Pulmonary artery endothelial cell (primary cell): ENCODE measurements around the gene SPATA46. TPM values are rescaled to one million over a fixed set of nuclear protein-coding genes. Genes with fewer than 3 reads are reported as not detected.
"Not testable (repeated sequence)": the region's sequence is repeated elsewhere in the genome, so short reads cannot be mapped to it uniquely, and the experiment has no call there.

Experiments
- DNase-seq: peaks from one replicate; pipeline ENCODE4 v3.0.0-alpha.2; 2011; ENCODE audit warnings: low read depth, low spot score
- total RNA-seq: library from RNA; depleted of rRNA; stranded (reverse); fragments of >200 nt; gene quantifications from 2 replicates; pipeline ENCODE4 v1.2.3, GENCODE V29; 2014

SPATA46 gene, protein sequence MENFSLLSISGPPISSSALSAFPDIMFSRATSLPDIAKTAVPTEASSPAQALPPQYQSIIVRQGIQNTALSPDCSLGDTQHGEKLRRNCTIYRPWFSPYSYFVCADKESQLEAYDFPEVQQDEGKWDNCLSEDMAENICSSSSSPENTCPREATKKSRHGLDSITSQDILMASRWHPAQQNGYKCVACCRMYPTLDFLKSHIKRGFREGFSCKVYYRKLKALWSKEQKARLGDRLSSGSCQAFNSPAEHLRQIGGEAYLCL
- not detected in 2 replicates for total RNA-seq

DNA sequence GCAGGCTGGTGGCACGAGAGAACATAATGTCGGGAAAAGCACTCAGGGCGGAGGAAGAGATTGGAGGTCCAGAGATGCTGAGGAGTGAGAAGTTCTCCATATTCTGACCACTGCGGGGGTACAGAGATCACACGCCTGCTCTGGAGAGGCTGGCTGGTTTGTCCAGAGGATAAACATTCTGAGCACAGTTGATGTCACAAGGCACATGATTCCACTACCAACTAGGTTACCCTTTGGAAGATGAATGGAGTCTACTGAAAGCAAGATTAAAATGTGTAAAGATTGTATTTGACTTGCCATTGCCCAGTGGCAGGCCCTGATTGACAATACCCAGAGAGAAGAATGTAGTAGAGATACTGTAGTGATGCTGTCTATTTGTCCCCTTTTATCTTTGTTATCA, at the start of gene SPATA46:
SPATA46 (minus strand) TSS at position 164 of the 400 bp plus-strand sequence; CDS start at position 100, 64 bp downstream.
- no peak for DNase-seq

DNA sequence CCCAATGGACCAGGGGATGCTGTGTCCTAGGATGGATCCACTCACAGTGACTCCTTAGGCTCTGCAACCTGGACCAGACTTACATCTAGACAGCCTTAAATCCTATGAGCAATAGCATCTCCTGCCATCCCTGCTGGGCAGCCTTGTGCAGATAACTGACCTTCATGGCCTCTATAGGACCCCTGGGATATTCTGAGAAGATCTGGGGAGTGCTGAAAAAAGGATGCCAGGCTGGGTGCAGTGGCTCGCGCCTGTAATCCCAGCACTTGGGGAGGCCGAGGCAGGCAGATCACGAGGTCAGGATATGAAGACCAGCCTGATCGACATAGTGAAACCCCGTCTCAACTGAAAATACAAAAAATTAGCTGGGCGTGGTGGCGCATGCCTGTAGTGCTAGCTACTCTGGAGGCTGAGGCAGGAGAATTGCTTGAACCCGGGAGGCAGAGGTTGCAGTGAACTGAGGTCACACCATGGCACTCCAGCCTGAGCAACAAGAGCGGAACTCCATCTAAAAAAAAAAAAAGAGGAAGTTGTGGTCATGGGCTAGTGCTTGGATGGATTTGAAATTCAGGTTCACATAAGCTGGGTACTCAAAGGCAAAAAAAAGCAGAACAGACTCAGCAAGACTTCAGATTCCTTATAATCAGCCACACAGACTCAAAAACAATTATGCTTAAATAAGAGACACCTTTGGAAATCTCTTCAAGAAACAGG, 46.2 kb upstream of the SPATA46 start:
- DNase-seq = no peak

DNA sequence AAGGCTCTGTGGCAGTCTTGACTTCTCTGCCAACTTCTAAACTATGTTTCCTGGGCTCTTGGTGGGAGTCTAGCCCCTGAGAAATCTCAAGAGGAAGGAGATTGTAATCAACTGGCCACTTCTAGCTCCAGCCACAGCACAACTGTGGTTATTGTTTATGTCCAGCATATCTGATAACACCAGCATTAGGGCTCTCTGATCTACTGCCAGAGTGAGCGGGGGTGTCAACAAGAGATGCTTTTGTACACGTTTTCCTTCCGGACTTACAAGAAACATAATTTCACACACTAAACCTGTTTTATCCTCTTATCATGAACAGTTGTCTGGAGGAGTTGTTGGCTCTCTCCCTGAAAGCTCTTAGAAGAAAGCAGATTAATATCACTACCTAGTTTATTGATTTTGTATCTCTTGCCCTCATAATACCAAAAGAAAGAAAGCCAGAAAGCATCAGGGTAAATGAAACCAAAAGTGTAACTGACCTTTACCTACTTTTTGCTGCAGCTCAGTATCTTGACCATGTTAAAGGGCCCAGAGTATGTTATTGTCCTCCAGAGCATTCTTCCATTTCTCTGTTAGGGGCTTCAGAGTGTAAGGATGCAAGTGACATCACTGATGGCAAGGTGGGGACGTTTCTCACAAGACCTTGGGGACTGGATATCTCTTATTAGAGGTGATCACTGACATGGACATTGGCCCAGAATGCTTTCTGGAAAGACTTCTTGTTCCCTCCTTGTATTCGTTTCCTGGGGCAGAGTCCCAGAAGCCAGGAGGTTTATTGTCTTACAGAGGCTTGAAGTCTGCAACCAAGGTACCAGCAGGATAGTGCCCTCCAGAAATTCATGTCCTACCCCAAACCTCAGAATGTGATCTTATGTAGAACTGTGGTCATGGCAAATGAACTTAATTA, 44.9 kb upstream of the SPATA46 start:
- no peak for DNase-seq

DNA sequence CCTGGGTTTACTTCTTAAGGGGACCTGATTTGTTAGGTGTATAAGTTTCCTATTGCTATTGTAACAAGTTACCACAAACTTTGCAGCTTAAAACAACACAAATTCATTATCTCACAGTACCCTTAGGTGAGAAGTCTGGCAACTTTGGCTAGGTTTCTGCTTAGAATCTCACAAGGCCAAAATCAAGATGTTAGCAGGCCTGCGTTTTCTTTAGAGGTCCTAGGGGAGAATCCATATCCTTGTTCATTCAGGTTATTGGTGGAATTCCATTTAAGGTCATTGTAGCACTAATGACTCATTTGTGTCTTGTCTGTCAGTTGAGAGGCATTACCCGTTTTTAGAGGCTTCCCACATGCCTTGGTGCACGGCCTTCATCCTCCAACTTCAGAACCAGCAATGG, 43.5 kb upstream of the SPATA46 start:
- no peak for DNase-seq

DNA sequence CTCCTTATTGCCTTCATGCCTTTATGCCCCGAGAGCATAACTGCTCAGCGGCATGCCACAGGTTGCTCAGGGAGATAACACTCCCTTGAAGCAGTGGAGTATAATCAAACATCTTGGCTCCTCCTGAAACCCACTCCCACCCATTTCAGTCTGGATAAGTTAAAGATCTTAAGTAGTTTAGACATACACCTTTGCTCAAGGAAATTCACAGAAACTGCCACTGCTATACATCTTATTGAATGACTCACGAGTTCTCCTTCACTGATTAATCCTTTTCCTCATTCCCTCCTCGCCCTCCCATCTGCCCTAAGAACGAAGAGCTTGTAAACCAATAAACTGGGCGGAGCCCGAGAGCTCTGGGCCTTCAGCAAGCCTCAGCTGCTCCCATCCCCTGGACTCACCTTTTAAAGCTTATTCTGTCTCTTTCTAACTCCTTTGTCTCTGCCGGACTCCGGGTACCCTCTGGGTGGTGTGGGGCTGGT, 42.8 kb upstream of the SPATA46 start:
- DNase-seq = not testable (repeated sequence)

DNA sequence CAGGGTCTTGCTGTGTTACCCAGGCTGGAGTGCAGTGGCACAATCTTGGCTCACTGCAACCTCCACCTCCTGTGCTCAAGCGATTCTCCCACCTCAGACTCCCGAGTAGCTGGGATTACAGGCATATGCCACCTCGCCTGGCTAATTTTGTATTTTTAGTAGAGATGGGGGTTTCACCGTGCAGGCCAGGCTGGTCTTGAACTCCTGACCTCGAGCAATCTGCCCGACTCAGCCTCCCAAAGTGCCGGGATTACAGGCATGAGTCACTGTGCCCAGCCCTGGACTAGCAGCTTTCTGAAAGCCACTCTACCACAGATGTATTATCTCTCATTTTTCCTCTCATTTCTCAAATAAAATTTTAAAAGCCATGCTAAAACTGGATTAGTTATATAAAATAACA, 41.9 kb upstream of the SPATA46 start:
- DNase-seq = not testable (repeated sequence)

DNA sequence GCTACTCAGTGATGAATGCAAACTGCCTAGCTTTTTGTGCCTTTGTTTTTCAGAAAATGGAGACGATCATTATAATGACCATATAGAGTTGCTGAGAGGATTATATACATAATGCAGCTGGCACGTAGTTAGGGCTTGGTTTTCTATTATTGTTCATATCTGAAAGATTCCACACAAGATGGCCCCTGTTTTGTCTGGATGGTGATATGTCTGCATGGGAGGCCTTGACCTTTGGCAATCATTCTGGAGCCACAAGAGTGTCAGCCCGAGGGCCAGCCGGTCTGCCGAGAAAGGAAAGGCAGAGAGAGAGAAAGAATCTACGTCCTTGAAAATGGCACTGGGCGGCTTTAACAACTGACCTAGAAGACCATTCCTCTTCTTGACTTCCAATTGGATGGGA, 41.0 kb upstream of the SPATA46 start:
- no peak for DNase-seq

DNA sequence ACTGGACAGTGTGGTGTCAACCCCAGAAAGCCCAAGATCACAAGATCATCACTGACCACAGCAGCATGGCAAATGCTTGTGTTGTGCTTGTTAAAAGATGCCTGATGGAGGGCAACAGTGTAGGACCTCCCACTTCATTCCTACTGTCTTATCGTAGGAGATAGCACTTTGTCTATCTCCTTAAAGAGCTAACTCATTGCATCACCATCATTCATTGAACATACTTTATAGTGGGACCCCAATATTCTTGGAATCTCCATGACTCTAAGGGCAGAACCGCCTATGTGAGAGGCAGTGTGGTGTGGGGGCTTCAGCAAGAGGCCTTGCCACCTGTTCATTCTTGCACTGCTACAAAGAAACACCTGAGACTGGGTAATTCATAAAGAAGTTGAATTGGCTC, 40.3 kb upstream of the SPATA46 start:
- DNase-seq = no peak

DNA sequence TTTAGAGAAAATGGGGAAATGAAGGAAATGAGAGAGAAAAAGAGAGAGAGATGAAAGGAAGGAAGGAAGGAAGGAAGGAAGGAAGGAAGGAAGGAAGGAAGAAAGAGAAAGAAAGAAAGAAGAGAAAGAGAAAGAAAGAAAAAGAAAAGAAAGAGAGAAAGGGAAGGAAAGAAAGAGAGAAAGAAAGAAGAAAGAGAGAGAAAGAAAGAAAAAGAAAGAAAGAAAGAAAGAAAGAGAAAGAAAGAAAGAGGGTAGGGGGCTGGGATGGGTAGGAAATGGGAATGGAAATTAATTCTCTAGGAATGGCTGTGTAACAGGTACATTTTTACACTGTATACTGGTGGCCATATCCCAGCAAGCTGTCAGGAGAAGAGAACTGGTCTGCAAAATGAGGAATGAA, 39.6 kb upstream of the SPATA46 start:
- DNase-seq = no peak

DNA sequence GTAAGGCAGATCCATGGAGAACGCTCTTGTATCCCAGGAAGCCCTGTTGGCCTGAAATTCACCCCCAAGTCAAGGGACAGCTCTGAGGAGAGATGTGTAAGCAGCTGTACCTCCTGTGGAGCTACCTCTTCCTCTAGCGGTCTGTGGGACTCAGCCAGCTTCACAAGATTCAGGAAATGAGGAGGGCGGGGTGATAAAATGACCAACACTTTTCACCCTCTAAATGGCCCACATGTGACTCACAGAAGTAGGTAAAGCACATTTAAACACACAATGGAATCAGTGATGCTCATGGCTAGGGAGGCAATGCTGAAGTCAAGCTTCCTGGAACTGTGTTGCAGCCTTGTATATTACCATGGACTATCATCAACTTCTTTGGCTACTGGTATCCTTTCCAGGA, 35.3 kb upstream of the SPATA46 start, which contains the start of gene SH2D1B:
SH2D1B (minus strand) TSS at position 135 of the 400 bp plus-strand sequence; CDS start at position 15, 120 bp downstream.
- no peak for DNase-seq

DNA sequence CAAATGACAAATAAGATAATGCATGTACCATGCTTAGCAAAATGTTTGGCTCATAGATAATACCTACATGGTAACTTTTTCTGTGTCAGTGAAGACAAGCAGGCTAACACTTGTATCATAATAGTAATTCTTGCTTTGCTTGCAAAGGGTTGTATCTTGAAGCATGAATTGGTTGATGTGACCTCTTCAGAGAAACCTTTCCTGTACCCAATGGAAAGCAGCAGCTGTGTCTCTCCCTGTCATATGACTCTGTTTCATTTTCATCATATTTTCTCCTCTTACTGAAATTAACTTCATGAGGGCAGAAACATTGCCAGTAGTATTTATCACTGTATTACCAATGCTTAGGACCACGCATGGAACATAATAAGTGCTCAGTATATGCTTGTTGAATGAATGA, 30.9 kb upstream of the SPATA46 start:
- DNase-seq = no peak

DNA sequence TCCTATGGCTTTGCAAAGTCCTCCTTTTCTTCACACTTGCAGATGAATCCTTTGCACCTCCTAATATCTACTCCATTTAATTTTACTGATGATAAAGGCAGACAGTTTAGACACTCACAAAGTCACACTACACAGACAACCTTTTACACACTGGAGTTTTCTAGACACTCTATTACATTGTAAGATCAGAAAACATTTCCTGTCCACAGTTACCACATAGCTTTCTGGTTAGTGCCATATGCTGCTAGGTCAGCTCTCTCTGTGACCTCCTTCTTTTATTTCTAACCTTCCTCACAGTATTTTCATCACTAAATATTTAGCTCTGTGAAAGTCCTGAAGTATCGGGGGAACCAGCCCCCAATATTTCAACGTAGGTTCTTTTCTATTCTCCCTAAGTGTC, 30.2 kb upstream of the SPATA46 start:
- DNase-seq = no peak

DNA sequence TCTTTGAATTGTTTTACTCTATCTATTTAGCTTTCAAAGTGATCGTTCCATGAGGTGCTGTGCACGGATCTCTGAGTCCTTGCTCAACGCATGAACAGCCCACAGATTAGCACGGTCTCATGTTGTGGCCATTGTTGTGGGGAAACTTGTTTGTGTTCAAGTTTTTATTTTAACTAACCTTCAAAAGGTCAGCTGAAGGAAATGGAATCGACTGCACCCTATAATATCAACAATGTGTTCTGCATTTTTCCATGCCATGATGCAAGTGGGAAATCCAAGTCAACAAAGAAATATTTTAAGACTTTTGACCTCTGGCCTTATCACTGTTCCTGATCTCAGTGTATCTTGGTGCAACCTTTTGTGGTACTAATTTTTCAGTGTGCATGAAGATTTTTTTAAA, 29.1 kb upstream of the SPATA46 start:
- no peak for DNase-seq

DNA sequence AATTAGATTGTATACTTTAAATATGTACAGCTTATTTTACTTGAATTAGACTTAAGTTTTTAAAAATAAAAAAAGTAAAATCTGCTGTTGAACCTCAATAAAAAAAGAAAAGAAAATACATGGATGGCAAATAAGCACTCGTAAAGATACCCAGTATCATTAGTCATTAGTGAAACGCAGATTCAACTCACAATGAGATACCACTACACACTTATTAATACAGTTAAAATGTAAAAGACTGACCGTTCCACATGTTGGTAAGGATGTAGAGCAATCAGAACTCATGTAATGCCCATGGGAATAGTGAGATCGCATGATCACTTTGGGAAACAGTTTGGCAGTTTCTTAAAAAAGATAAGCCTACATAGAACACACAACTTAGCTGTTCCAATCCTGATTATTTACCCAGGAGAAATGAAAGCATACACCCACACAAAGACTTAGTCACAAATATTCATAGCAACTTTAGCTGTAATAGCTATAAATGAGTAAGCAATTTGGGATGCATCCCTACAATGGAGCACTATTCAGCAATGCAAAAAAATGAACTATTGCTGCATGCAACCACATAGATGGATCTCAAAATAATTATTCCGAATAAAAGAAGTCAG, 28.0 kb upstream of the SPATA46 start:
- no peak for DNase-seq

DNA sequence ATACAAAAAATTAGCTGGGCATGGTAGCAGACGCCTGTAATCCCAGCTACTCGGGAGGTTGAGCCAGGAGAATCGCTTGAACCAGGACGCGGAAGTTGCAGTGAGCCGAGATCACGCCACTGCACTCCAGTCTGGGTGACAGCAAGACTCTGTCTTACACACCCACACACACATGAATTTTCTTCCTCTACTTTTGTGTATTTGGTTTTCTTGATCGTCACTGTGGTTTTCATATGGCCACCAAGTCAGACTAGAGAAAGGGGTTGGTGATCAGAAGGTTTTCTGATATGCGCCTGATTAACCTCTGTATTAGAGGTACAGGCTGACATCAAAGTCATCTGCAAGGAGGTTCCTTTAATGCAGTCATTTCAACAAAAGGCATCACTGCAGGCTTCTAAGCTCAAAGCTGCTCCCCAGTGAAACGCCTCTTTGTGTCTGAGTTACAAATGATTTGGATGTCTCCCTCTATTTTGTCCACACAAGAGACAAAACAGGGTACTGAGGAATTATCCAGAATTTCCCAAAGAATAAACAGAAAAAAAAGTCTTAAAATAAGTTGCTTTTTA, 24.2 kb upstream of the SPATA46 start:
- no peak for DNase-seq

DNA sequence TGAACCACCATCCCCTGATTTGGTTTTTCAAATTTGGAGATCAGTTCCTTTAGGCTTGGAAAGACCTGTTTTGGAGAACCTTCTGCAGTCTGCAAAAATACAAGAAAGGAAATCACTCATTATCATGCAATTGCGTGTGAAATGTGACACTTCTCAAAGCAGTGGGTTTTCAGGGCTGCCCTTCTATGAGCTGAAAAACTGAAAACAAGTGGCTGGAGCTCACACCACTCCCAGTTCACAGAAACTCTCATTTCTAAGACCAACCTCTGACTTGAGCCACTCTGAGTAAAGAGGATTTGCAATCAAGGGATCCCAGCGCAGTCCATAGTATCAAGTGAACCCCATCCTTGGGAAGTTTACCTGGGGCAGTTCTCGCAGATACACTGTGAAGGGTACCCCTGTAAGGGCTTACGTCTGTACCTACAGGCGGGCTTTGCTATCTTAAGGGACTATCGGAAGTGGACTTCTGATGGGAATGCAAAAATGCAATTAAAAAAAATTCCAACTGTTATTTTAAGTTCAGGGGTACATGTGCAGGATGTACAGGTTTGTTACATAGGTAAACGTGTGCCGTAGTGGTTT, 22.4 kb upstream of the SPATA46 start:
- no peak for DNase-seq

DNA sequence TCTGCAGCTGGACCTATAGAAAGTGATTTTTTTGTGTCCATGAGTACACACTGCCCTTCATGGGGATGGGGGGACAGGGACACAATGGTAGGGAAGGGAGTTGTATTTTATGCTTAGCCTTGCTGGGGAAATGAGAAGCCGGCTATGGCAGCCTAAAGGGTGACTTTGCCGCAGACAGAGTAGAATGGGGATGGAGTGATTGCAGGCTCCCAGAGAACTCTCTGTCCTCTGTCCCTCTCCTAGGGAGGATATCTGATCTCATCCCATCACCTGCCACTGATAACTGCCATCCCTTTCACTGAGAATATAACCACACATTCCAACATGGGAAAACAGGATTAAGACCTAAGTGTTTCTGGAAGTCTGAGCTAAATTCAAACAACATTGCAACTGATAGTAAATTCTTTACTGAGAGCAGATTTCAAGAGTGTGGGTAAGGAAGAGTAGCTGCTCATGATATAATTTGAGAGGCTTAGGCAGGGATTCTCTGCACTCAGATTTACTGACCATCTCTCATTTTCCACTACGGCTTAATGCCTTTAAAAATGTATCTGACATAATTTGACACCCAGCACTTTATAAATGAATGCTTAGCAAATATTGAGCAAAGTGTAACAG, 21.4 kb upstream of the SPATA46 start:
- DNase-seq = no peak

DNA sequence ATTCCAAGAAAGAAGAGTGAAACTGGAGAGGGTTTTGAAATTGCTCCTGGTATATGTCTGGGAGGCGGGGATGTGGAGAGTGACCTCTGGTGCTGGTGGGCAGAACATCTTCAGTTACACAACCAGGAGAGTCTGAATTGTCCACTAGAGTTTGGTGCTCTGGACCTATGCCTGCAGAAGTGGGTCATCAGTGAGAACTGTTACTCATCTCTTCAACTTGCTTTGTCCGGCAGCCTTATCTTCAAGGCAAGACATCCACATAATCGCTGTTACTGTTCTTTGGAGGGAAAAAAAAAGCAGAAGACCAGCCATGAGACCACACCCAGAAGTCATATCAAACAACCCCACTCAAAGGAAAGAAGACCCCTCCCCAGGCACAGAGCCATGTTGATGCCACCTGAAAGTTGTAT, 20.4 kb upstream of the SPATA46 start:
- DNase-seq = no peak

DNA sequence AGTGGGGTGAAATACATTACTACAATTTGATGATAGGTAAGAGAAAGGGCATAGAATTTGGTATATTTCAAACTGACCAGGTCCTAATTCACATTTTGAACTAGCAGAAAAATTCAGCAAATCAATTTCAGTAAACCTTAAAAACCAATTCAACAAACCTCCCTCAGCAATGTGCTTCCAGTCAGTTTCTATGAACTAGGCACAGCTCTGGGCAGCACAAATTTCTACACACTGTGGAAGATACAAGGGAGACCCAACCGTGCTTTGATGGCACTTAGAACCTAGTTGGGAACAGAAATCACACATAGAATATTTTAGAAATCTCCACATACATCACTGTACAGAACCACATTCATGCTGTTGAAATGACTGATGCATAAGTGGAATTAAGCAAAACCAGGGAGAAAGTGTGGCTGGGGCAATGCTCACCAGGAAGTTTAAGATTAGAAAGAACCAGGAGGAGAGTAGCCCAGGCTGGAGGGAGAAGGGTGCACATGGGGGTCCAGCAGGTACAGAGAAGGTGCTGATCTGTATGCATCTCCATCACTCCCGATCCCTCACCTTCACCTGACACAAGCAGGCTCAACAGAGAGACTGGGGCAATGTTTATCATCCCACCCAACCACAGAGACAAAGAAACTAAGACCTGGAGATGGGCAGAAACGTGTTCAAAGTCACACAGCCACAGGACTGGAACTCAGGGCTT, 19.7 kb upstream of the SPATA46 start:
- no peak for DNase-seq
